HepG2 (cell line): Measurements from ENCODE around the gene PSME3IP1. TPM values are rescaled to one million over a fixed set of nuclear protein-coding genes. Genes with fewer than 3 reads are reported as not detected.
A peak's percentile ranks its signal among the peaks of the same experiment; 100 is the strongest.

Source experiments
- ATAC-seq: fragments of 200-7000 bp; cut with Tn5 transposase; 3 replicates; pipeline ENCODE4 v1.9.1; 2020; ENCODE audit warnings: mild to moderate bottlenecking, moderate library complexity
- BruUV-seq: library from RNA; stranded (reverse); fragments of 400-500 nt; replicated peaks from 2 replicates; lab custom pipeline; 2021; lab: Mats Ljungman, UMichigan
- CTCF ChIA-PET: fragments of 300-600 bp; formaldehyde crosslinking; extraction: SDS; loops from one replicate; lab custom pipeline; 2021; ENCODE audit warnings: low total read pairs, inconsistent platforms, low intra/inter-chr PET ratio; lab: Yijun Ruan, JAX
- POLR2A ChIA-PET: fragments of 350-600 bp; sonication (Branson Sonifier 250); formaldehyde crosslinking; loops from one replicate; lab custom pipeline; 2020; ENCODE audit warnings: antibody characterized with exemption, inconsistent platforms; lab: Yijun Ruan, JAX
- DNase-seq: peaks from one replicate; pipeline ENCODE4 v3.0.0-alpha.2; 2015; ENCODE audit warnings: low spot score
- FAIRE-seq: peaks from 3 replicates; lab custom pipeline; 2011; peaks lifted over from hg19 to GRCh38; lab: Jason Lieb, UNC
- H2AFZ ChIP-seq: one replicate; pipeline ENCODE4 v1.6.1; 2011; ENCODE audit warnings: low read length, inconsistent platforms
- H3K27ac ChIP-seq: fragments of 300-600 bp; 3 replicates; pipeline ENCODE4 v1.8.0; 2011; ENCODE audit warnings: mixed run types, mild to moderate bottlenecking, mixed read lengths, low read length, inconsistent platforms; ENCODE audit not compliant: insufficient read depth; ENCODE audit errors: extremely low read length
- H3K27me3 ChIP-seq, 2 experiments: fragments of 200-600 bp in 1 of 2; 2 replicates in 1 of 2; 3 replicates in 1 of 2; pipeline versions ENCODE4 v1.6.0 to v1.8.0; 2011; ENCODE audit warnings: low read length in 2 of 2, mild to moderate bottlenecking in 2 of 2, moderate library complexity in 2 of 2, inconsistent platforms in 1 of 2; ENCODE audit not compliant: insufficient read depth in 2 of 2, control insufficient read depth in 1 of 2
- H3K36me3 ChIP-seq, 2 experiments: fragments of 200-600 bp in 1 of 2; replicated peaks in 1 of 2; 2 replicates in 1 of 2; 3 replicates in 1 of 2; pipeline versions ENCODE4 v1.5.1 to v1.8.0; 2011; ENCODE audit warnings: low read length in 2 of 2, inconsistent platforms in 1 of 2; ENCODE audit not compliant: insufficient read depth in 2 of 2, control insufficient read depth in 1 of 2
- H3K4me1 ChIP-seq: 2 replicates; pipeline ENCODE4 v1.5.1; 2012; ENCODE audit warnings: low read length, inconsistent platforms; ENCODE audit not compliant: insufficient read depth
- H3K4me2 ChIP-seq: 2 replicates; pipeline ENCODE4 v1.6.0; 2011; ENCODE audit warnings: low read depth, low read length, inconsistent platforms
- H3K4me3 ChIP-seq, 3 experiments: fragments of 200-600 bp in 1 of 3; sonication (generic), shearing (Covaris generic) in 1 of 3; replicated peaks in 1 of 3; 2 replicates each; pipeline ENCODE4 v1.5.1; 2011 to 2016; ENCODE audit warnings: low read length in 3 of 3, inconsistent platforms in 2 of 3, low read depth in 2 of 3, mild to moderate bottlenecking in 2 of 3, control low read depth in 1 of 3, mixed read lengths in 1 of 3; ENCODE audit not compliant: insufficient read depth in 1 of 3
- H3K79me2 ChIP-seq: one replicate; pipeline ENCODE4 v1.6.1; 2011; ENCODE audit warnings: low read length, inconsistent platforms; ENCODE audit not compliant: insufficient read depth
- H3K9ac ChIP-seq: 2 replicates; pipeline ENCODE4 v1.6.0; 2011; ENCODE audit warnings: mild to moderate bottlenecking, low read depth, low read length, inconsistent platforms; ENCODE audit not compliant: insufficient read depth
- H3K9me3 ChIP-seq: 2 replicates; pipeline ENCODE4 v1.5.1; 2012; ENCODE audit warnings: mild to moderate bottlenecking, low read length
- H4K20me1 ChIP-seq: 2 replicates; pipeline ENCODE4 v1.6.0; 2011; ENCODE audit warnings: inconsistent platforms, mild to moderate bottlenecking, low read length, moderate library complexity; ENCODE audit not compliant: insufficient read depth
- ARID5B ChIP-seq: IDR thresholded peaks from 2 replicates; pipeline ENCODE4 v1.4.0; 2020; ENCODE audit warnings: mild to moderate bottlenecking, missing genetic modification reagents
- ATF1 ChIP-seq: IDR thresholded peaks from 2 replicates; pipeline ENCODE4 v1.6.1; 2016; ENCODE audit warnings: mild to moderate bottlenecking, control low read depth
- BCLAF1 ChIP-seq: fragments of 450-650 bp; IDR thresholded peaks from 2 replicates; pipeline ENCODE4 v1.6.1; 2017; ENCODE audit warnings: mild to moderate bottlenecking
- KDM3A ChIP-seq: IDR thresholded peaks from 2 replicates; pipeline ENCODE4 v1.6.1; 2018; ENCODE audit warnings: low read depth, missing compliant biosample characterization
- SKI ChIP-seq: fragments of 450-650 bp; IDR thresholded peaks from one replicate; pipeline ENCODE4 v1.6.1; 2018; ENCODE audit warnings: mild to moderate bottlenecking; ENCODE audit not compliant: partially characterized antibody
- SP2 ChIP-seq: sonication (generic); formaldehyde crosslinking; IDR thresholded peaks from 2 replicates; pipeline ENCODE4 v1.5.1; 2020; ENCODE audit warnings: mild to moderate bottlenecking, missing genetic modification reagents
- STAG1 ChIP-seq: sonication (generic); formaldehyde crosslinking; IDR thresholded peaks from 2 replicates; pipeline ENCODE4 v1.4.0; 2020; ENCODE audit warnings: missing genetic modification reagents
- XBP1 ChIP-seq: sonication (generic); formaldehyde crosslinking; IDR thresholded peaks from 2 replicates; pipeline ENCODE4 v1.5.0; 2020; ENCODE audit warnings: missing genetic modification reagents
- ZNF207 ChIP-seq: fragments of 450-650 bp; IDR thresholded peaks from 2 replicates; pipeline ENCODE4 v1.6.1; 2016; ENCODE audit warnings: antibody characterized with exemption, borderline replicate concordance
- ZNF253 ChIP-seq: sonication (generic); formaldehyde crosslinking; IDR thresholded peaks from 2 replicates; pipeline ENCODE4 v1.8.0; 2022; ENCODE audit warnings: mild to moderate bottlenecking, missing genetic modification reagents, borderline replicate concordance
- ZNF639 ChIP-seq: conservative IDR thresholded peaks from 2 replicates; pipeline ENCODE4 v1.6.1; 2018; ENCODE audit warnings: missing genetic modification reagents
- ZXDC ChIP-seq: sonication (generic); formaldehyde crosslinking; IDR thresholded peaks from 2 replicates; pipeline ENCODE4 v1.5.0; 2020; ENCODE audit warnings: mild to moderate bottlenecking, missing genetic modification reagents
- WGBS: methylation state at CpG from one replicate; pipeline ENCODE4 v1.1.6; 2017; ENCODE audit warnings: low lambda C conversion rate; 5-methylcytosine and 5-hydroxymethylcytosine counted together
- in situ Hi-C: cut with HindIII; loops from 2 replicates; pipeline ENCODE4 v1.10.0; 2017; ENCODE audit warnings: low pct_unique_long_range_greater_than_20kb; ENCODE audit not compliant: extremely low pct_ligation_motif_present
- intact Hi-C: fragments of 100-400 bp; cut with micrococcal nuclease; formaldehyde crosslinking; loops from one replicate; pipeline ENCODE4 v1.10.0; 2022; ENCODE audit not compliant: unreplicated experiment
- polyA plus RNA-seq, 8 experiments: library from polyadenylated mRNA; depleted of rRNA in 3 of 8; stranded (reverse) in 7 of 8; unstranded in 1 of 8; fragments of >200 nt; fragmentation: Illumina TruSeq in 4 of 8; extraction: Trizol in 4 of 8; gene quantifications; 2 replicates each; pipeline versions ENCODE4 v1.2.1 to v1.2.3, GENCODE V29; 2011 to 2016; ENCODE audit warnings: low read depth in 4 of 8, missing spikeins in 1 of 8, mixed read lengths in 1 of 8; ENCODE audit not compliant: insufficient read depth in 1 of 8
- total RNA-seq, 5 experiments: library from RNA; depleted of rRNA; stranded (reverse); fragments of >200 nt; fragmentation: Illumina TruSeq; extraction: Trizol; gene quantifications; 2 replicates each; pipeline ENCODE4 v1.2.3, GENCODE V29; 2016; ENCODE audit warnings: low read depth in 1 of 5

The PSME3IP1 gene
- total and polyA plus RNA-seq, 2 of the 13 experiments (the other 11 are each of a cell fraction or from before 2014, with no cell fraction given): 90.8 to 99.8 TPM

GRCh38 chr16:57133031-57133430 lies 52.8 kb downstream of the PSME3IP1 start (continued):
- TF ChIP-seq BCLAF1 (no peak), ZNF639 (CRISPR knock-in tag) (no peak)

- POLR2A ChIA-PET: no interaction called here
- Histone ChIP-seq H3K27me3 (no peaks in the 10 kb centered on the region; a peak in 1 of 5 replicates), H4K20me1 (no peaks in the 10 kb centered on the region), H3K4me1 (peaks cover 21% of the 10 kb centered on the region), H3K27ac (no peak overlapping the region), H3K79me2 (no peaks in the 10 kb centered on the region), H3K9ac (no peak overlapping the region), H3K9me3 (no peaks in the 10 kb centered on the region), H3K4me2 (no peak overlapping the region), H3K36me3 (no peaks in the 10 kb centered on the region), H3K4me3 (no peak overlapping the region), H2AFZ (no peak overlapping the region)
- CTCF ChIA-PET: no interaction called here
- intact Hi-C loops: no loop called here
- peak; percentile 66 for ATAC-seq
- no CpG with 5 or more reads among the region's 1 CpG for WGBS
- BruUV-seq: no TSS peak
- peak; percentile 30 for DNase-seq
- in situ Hi-C loops: no loop called here
- no peak for FAIRE-seq
- TF ChIP-seq SP2 (CRISPR knock-in tag) (no peak), XBP1 (CRISPR knock-in tag) (no peak), KDM3A (CRISPR knock-in tag) (no peak), ZNF253 (CRISPR knock-in tag) (no peak), ZNF207 (no peak), STAG1 (CRISPR knock-in tag) (no peak), SKI (no peak), ZXDC (no peak), ARID5B (CRISPR knock-in tag) (no peak), ATF1 (CRISPR knock-in tag) (no peak)
Observed at GRCh38 chr16:57132470-57132869, 53.4 kb downstream of the PSME3IP1 start.
